IMR-90 (cell line): ENCODE data around the gene RFPL2.

Experiments used
- CEBPB ChIP-seq: IDR thresholded peaks from 2 replicates; pipeline ENCODE4 v1.6.1; 2012; ENCODE audit warnings: low read depth, low read length, improper control_type of control experiment
- CTCF ChIP-seq: conservative IDR thresholded peaks from 2 replicates; pipeline ENCODE4 v1.5.1; 2012; ENCODE audit warnings: mild to moderate bottlenecking, low read depth, low read length, improper control_type of control experiment
- FOS ChIP-seq: fragments of 150-350 bp; IDR thresholded peaks from 2 replicates; pipeline ENCODE4 v1.6.1; 2016; ENCODE audit warnings: low read depth, low read length
- MAZ ChIP-seq: IDR thresholded peaks from 2 replicates; pipeline ENCODE4 v1.6.1; 2012; ENCODE audit warnings: low read depth, mild to moderate bottlenecking, low read length, improper control_type of control experiment, moderate library complexity, borderline replicate concordance
- POLR2A ChIP-seq: IDR thresholded peaks from 2 replicates; pipeline ENCODE4 v1.6.1; 2012; ENCODE audit warnings: mild to moderate bottlenecking, low read depth, low read length
- RAD21 ChIP-seq: IDR thresholded peaks from 2 replicates; pipeline ENCODE4 v1.6.1; 2012; ENCODE audit warnings: low read length, improper control_type of control experiment
- USF2 ChIP-seq: fragments of 150-350 bp; IDR thresholded peaks from 2 replicates; pipeline ENCODE4 v1.6.1; 2017; ENCODE audit warnings: mild to moderate bottlenecking, antibody characterized with exemption, low read length, low read depth

- TF ChIP-seq CTCF = no peak
- TF ChIP-seq USF2 = no peak
- TF ChIP-seq POLR2A = no peak
- TF ChIP-seq MAZ = no peak
- TF ChIP-seq FOS = no peak
- TF ChIP-seq CEBPB = no peak
- TF ChIP-seq RAD21 = no peak
Measured at GRCh38 chr22:32217465-32217864, 12.6 kb upstream of the RFPL2 start.
